ENCODE results near the gene BAIAP2L1.
"Not testable (repeated sequence)": the region's sequence is repeated elsewhere in the genome, so short reads cannot be mapped to it uniquely, and the experiment has no call there.

BAIAP2L1 gene

DNA sequence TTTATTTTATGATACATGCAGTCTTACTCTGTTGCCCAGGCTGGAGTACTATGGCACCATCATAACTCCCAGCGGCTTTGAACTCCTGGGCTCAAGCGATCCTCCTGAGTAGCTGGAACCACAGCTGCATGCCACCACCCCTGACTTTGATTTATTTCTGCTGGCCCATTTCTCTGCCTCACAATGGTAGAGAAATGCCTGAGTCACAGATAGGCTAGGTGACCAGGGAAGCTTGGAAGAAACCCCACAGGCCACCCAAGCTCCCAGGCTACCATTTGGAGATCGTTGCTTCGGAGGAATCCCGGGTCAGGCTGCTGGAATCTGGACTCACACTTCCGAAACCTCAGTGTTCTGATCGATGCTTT is 17.4 kb upstream of the BAIAP2L1 start:
- Histone ChIP-seq H3K4me3 (ENCODE audit: low read depth in 1 of 2, low read length in 2 of 2) (no peak overlapping the region), H3K27ac (ENCODE audit: low read depth, low read length) (no peak overlapping the region), H3K27me3 (ENCODE audit: control insufficient read depth in 1 of 2, insufficient read depth in 2 of 2, low read length in 2 of 2) (peaks cover 0 to 8% of the 10 kb centered on the region in 2 donors), H3K4me1 (ENCODE audit: insufficient read depth, low read length) (no peaks in the 10 kb centered on the region), H3K36me3 (ENCODE audit: insufficient read depth, low read length) (no peaks in the 10 kb centered on the region), H3K9ac (ENCODE audit: low read length) (no peak overlapping the region), H3K9me3 (ENCODE audit: low read length) (no peaks in the 10 kb centered on the region)

DNA sequence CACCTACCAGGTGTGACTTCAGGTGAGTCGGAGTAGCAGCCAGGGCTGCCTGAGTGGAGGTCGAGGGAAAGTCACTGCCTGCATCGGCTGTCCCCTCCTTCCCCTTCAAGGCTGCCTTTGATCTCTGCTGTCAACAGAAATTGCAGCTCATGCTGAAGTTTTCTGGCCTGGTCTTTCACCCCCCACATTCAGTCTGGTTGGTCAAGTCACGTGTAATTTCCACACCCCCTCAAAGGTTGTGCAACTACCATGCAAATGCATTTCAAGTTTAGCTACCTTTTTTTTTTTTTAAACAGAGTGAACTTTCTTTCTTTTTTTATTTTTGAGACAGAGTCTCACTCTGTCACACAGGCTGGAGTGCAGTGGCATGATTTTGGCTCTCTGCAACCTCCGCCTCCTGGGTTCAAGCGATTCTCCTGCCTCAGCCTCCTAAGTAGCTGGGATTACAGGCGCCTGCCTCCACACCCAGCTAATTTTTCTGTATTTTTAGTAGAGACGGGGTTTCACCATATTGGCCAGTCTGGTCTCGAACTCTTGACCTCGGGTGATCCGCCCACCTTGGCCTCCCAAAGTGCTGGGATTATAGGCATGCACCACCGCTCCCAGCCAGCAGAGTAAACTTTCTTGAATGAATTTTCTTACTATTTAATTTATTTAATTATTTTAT is 16.8 kb upstream of the BAIAP2L1 start:
- not testable (repeated sequence) for H3K4me1 ChIP-seq (ENCODE audit: insufficient read depth, low read length); H3K36me3 ChIP-seq (ENCODE audit: insufficient read depth, low read length); H3K9me3 ChIP-seq (ENCODE audit: low read length); H3K27me3 ChIP-seq (ENCODE audit: control insufficient read depth in 1 of 2, insufficient read depth in 2 of 2, low read length in 2 of 2); H3K9ac ChIP-seq (ENCODE audit: low read length); H3K27ac ChIP-seq (ENCODE audit: low read depth, low read length); H3K4me3 ChIP-seq (ENCODE audit: low read depth in 1 of 2, low read length in 2 of 2)

- Histone ChIP-seq H3K4me1 (ENCODE audit: insufficient read depth, low read length) (no peaks in the 10 kb centered on the region), H3K9me3 (ENCODE audit: low read length) (no peaks in the 10 kb centered on the region), H3K27ac (ENCODE audit: low read depth, low read length) (no peak overlapping the region), H3K9ac (ENCODE audit: low read length) (no peak overlapping the region), H3K4me3 (ENCODE audit: low read depth in 1 of 2, low read length in 2 of 2) (no peak overlapping the region), H3K36me3 (ENCODE audit: insufficient read depth, low read length) (no peaks in the 10 kb centered on the region), H3K27me3 (ENCODE audit: control insufficient read depth in 1 of 2, insufficient read depth in 2 of 2, low read length in 2 of 2) (no peaks in the 10 kb centered on the region)
Observed at GRCh38 chr7:98414205-98414900, 13.5 kb upstream of the BAIAP2L1 start.

DNA sequence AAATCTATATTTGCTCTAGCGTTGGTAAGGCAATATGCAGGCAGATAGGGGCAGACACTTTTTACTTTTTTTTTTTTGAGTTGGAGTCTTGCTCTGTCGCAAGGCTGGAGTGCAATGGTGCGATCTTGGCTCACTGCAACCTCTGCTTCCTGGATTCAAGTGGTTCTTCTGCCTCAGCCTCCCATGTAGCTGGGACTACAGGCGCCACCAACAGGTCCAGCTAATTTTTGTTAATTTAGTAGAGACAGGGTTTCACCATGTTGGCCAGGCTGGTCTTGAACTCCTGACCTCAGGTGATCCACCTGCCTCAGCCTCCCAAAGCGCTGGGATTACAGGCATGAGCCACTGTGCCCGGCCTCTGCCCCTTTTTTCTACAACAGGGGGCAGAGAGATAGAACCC is 12.8 kb upstream of the BAIAP2L1 start:
- H3K27ac ChIP-seq (ENCODE audit: low read depth, low read length); H3K9me3 ChIP-seq (ENCODE audit: low read length); H3K4me1 ChIP-seq (ENCODE audit: insufficient read depth, low read length); H3K27me3 ChIP-seq (ENCODE audit: control insufficient read depth in 1 of 2, insufficient read depth in 2 of 2, low read length in 2 of 2); H3K4me3 ChIP-seq (ENCODE audit: low read depth in 1 of 2, low read length in 2 of 2); H3K9ac ChIP-seq (ENCODE audit: low read length); H3K36me3 ChIP-seq (ENCODE audit: insufficient read depth, low read length): not testable (repeated sequence)

DNA sequence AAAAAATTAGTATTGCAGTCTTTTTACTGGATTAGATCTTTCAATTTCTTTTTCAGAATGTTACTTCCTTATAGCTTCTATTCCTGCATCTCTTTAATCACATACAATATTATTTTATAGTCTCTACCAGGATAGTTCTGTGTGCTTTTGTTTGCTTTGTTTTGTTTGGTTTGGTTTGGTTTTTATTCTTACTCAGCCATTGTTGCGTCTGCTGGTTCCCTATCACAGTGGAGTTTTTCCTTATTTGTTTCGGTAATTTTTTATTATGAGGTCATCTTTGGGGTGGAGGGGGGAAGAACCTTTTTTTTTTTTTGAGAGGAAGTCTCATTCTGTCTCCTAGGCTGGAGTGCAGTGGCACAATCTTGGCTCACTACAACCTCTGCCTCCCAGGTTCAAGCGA is 9.0 kb upstream of the BAIAP2L1 start:
- H3K9me3 ChIP-seq (ENCODE audit: low read length), result no peaks in the 10 kb centered on the region
- no peaks in the 10 kb centered on the region for H3K27me3 ChIP-seq (ENCODE audit: control insufficient read depth in 1 of 2, insufficient read depth in 2 of 2, low read length in 2 of 2)
- no peak overlapping the region for H3K9ac ChIP-seq (ENCODE audit: low read length)
- no peak overlapping the region for H3K4me3 ChIP-seq (ENCODE audit: low read depth in 1 of 2, low read length in 2 of 2)
- H3K36me3 ChIP-seq (ENCODE audit: insufficient read depth, low read length), result no peaks in the 10 kb centered on the region
- no peak overlapping the region for H3K27ac ChIP-seq (ENCODE audit: low read depth, low read length)
- H3K4me1 ChIP-seq (ENCODE audit: insufficient read depth, low read length), result no peaks in the 10 kb centered on the region

DNA sequence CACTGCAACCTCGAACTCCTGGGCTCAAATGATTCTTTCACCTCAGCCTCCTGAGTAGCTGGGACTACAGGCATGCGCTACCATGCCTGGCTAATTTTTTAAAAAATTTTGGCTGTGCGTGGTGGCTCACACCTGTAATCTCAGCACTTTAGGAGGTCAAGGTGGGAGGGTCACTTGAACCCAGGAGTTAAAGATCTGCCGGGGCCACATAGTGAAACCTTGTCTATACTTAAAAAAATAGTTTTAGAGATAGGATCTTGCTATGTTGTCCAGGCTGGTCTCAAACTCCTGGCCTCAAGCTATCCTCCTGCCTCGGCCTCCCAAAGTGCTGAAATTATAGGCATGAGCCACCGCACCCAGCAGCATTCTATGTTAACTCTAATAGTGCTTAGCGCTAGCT is 7.3 kb upstream of the BAIAP2L1 start:
- H3K4me1 ChIP-seq (ENCODE audit: insufficient read depth, low read length); H3K9ac ChIP-seq (ENCODE audit: low read length); H3K4me3 ChIP-seq (ENCODE audit: low read depth in 1 of 2, low read length in 2 of 2); H3K36me3 ChIP-seq (ENCODE audit: insufficient read depth, low read length); H3K9me3 ChIP-seq (ENCODE audit: low read length); H3K27me3 ChIP-seq (ENCODE audit: control insufficient read depth in 1 of 2, insufficient read depth in 2 of 2, low read length in 2 of 2); H3K27ac ChIP-seq (ENCODE audit: low read depth, low read length): not testable (repeated sequence)

- Histone ChIP-seq H3K36me3 (ENCODE audit: insufficient read depth, low read length) (no peaks in the 10 kb centered on the region), H3K27ac (ENCODE audit: low read depth, low read length) (no peak overlapping the region), H3K9ac (ENCODE audit: low read length) (no peak overlapping the region), H3K4me1 (ENCODE audit: insufficient read depth, low read length) (no peaks in the 10 kb centered on the region), H3K9me3 (ENCODE audit: low read length) (no peaks in the 10 kb centered on the region), H3K27me3 (ENCODE audit: control insufficient read depth in 1 of 2, insufficient read depth in 2 of 2, low read length in 2 of 2) (peaks cover 1 to 14% of the 10 kb centered on the region in 2 donors), H3K4me3 (ENCODE audit: low read depth in 1 of 2, low read length in 2 of 2) (no peak overlapping the region)
Observed at GRCh38 chr7:98406827-98407226, 5.9 kb upstream of the BAIAP2L1 start.

DNA sequence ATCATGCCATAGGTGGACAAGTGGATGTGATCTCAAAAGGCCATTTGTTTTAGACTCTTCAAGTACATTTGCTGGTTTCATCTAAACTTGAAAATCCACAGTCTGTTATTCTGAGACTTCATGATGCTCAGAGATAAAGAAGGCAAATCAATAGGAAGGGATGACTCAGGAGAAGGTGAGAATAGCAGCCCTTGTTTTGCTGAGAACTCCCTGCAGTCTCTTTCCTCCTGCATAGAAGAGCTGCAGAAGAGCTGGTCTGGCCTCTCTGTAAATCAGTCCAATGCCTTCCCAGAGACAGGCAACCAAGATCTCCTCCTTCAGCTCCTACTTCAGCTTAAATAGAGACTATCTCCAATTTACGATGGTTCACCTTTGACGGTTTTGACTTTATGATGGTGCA is 4.0 kb upstream of the BAIAP2L1 start:
- H3K9me3 ChIP-seq (ENCODE audit: low read length), result no peaks in the 10 kb centered on the region
- peaks cover 2% of the 10 kb centered on the region for H3K4me1 ChIP-seq (ENCODE audit: insufficient read depth, low read length)
- H3K27me3 ChIP-seq (ENCODE audit: control insufficient read depth in 1 of 2, insufficient read depth in 2 of 2, low read length in 2 of 2), result peaks cover 8 to 28% of the 10 kb centered on the region in 2 donors

DNA sequence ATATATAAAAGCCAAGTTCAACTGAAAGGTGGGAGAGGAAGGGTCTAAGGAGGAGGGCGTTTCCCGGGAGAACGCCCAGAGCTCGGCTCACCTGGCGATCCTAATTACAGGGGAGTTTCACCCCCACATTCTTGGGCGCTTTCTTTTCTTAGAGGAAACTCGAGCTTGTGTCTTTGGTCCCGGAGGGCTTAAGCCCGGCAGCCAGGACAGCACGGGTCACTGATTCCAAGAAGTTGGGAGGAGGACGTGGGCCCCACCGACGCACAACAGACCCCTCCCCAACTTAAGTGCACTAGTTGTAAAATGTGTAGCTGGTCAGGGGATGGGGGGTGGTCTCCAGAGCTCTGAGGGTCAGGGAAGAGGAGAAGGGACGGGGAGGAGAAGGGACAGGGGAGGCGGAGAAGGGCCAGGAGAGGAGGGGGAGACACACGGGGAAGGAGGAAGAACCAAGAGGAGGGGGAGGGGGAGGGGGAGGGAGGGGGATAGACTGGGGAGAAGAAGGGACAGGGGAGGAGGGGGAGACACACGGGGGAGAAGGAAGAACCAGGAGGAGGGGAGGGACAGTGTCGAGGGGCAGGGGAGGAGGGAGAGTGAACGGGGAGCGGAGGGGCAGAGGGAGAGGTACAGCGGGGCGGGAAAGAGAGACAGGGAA is 874 bp downstream of the BAIAP2L1 start:
- H3K27ac ChIP-seq (ENCODE audit: low read depth, low read length), result no peak overlapping the region
- peaks cover 14 to 28% of the 10 kb centered on the region in 2 donors for H3K27me3 ChIP-seq (ENCODE audit: control insufficient read depth in 1 of 2, insufficient read depth in 2 of 2, low read length in 2 of 2)
- H3K9ac ChIP-seq (ENCODE audit: low read length), result no peak overlapping the region
- peaks cover 4% of the 10 kb centered on the region for H3K4me1 ChIP-seq (ENCODE audit: insufficient read depth, low read length)
- no peaks in the 10 kb centered on the region for H3K36me3 ChIP-seq (ENCODE audit: insufficient read depth, low read length)
- H3K9me3 ChIP-seq (ENCODE audit: low read length), result no peaks in the 10 kb centered on the region
- H3K4me3 ChIP-seq (ENCODE audit: low read depth in 1 of 2, low read length in 2 of 2), result no peak overlapping the region

More for the DNA sequence above, 4.0 kb upstream of the BAIAP2L1 start:
- Histone ChIP-seq H3K27ac (ENCODE audit: low read depth, low read length) (no peak overlapping the region), H3K4me3 (ENCODE audit: low read depth in 1 of 2, low read length in 2 of 2) (no peak overlapping the region), H3K9ac (ENCODE audit: low read length) (no peak overlapping the region), H3K36me3 (ENCODE audit: insufficient read depth, low read length) (no peaks in the 10 kb centered on the region)

DNA sequence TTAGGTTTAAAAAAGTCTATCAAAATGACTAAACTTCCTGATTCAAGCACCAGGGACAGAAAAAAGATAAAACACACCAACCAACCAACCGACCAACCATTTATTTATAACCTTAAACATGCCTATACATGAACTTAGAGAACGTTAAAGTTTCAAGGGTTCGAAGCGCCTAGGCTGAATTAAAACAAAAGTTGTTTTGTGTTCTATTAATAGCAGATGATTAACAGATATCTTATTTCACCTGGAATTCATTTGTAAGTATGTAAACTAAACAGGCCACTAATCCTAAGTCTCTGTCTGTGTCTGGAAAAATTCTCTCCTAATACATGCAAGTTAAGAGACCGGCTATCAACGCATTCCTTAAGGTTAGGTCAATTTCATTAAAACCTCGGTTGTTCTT is 1.4 kb downstream of the BAIAP2L1 start:
- Histone ChIP-seq H3K27me3 (ENCODE audit: control insufficient read depth in 1 of 2, insufficient read depth in 2 of 2, low read length in 2 of 2) (peaks cover 14 to 28% of the 10 kb centered on the region in 2 donors), H3K4me3 (ENCODE audit: low read depth in 1 of 2, low read length in 2 of 2) (no peak overlapping the region), H3K36me3 (ENCODE audit: insufficient read depth, low read length) (no peaks in the 10 kb centered on the region), H3K4me1 (ENCODE audit: insufficient read depth, low read length) (peaks cover 4% of the 10 kb centered on the region), H3K27ac (ENCODE audit: low read depth, low read length) (no peak overlapping the region), H3K9me3 (ENCODE audit: low read length) (no peaks in the 10 kb centered on the region), H3K9ac (ENCODE audit: low read length) (no peak overlapping the region)

DNA sequence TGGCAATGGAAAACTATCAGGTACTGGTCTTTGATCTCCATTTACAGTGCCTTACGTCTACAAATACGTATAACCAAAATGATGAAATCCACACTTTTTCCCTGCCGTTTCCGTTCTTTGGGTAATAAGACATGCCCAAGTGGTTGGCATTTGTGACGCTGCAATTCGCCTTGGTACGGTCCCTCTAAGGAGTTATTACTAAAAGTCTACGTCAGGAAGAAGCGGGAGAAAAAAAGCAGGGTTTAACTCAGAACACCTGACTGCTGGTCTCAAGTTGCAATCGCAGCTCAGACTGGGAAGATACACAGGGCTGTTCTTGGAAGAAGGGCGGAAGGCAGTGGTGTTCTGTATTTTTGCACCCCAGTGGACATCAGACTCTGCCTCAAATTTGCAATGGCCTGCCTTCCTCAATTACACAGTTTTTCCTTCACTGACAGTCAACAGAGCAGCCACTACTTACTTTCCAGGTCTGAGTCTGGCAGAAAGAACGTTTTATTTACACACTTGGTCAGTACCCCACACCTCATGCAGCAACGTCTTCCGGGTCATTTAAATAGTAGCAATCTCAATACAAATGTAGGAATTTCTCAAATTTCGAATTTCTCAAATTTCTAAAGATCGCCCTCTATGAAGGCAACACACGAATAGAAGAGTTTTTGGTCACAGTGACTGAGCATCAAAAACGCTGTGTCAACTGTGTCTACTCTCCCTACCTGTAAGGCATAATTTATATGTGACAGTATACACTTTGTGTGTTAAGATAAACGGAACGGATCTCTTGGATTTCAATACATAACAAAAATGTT is 2.1 kb downstream of the BAIAP2L1 start:
- no peaks in the 10 kb centered on the region for H3K9me3 ChIP-seq (ENCODE audit: low read length)
- H3K27me3 ChIP-seq (ENCODE audit: control insufficient read depth in 1 of 2, insufficient read depth in 2 of 2, low read length in 2 of 2), result peaks cover 14 to 28% of the 10 kb centered on the region in 2 donors
- no peak overlapping the region for H3K4me3 ChIP-seq (ENCODE audit: low read depth in 1 of 2, low read length in 2 of 2)
- no peaks in the 10 kb centered on the region for H3K36me3 ChIP-seq (ENCODE audit: insufficient read depth, low read length)
- H3K27ac ChIP-seq (ENCODE audit: low read depth, low read length), result no peak overlapping the region
- H3K4me1 ChIP-seq (ENCODE audit: insufficient read depth, low read length), result peaks cover 4% of the 10 kb centered on the region
- no peak overlapping the region for H3K9ac ChIP-seq (ENCODE audit: low read length)

All from muscle layer of colon (tissue), 2 donors.